ENCODE measurements around the gene SLC30A2. TPM values are rescaled to one million over a fixed set of nuclear protein-coding genes. Genes with fewer than 3 reads are reported as not detected.

Gene SLC30A2
- total RNA-seq, 1 experiment from 2014 or later, result 0.35 TPM

DNA sequence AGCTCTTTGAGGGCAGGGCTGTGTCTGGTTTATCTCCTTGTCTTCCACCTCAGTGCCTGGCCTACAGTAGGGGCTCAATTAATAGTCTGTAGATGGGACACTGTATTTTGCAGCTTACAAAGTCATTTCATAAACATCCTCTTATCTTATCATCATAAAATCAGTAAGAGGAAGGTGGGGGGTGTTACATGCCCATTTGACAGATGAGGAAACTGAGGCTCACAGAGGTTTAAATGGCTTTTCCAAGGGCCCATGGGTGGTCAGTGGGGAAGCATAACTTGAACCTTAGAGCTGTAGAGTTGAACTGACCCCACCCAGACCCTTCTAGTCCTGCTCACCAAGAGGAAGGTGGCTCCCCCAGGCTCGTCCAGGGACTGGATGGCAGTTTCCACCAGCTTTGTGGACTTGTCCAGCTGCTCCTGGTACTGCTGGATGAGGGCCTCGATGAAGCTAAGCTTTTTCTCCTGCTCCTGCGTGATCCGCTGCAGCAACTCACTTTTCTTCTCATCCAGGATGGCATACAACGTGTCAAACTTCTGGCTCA is 12.2 kb upstream of the SLC30A2 start:
- Histone ChIP-seq H3K79me2 (ENCODE audit: insufficient read depth, low read length) (no peaks in the 10 kb centered on the region), H3K4me2 (ENCODE audit: insufficient read depth, insufficient read length, low read length) (no peak overlapping the region), H2AFZ (ENCODE audit: low read length) (no peak overlapping the region), H4K20me1 (ENCODE audit: control insufficient read depth, insufficient read depth, insufficient read length) (no peaks in the 10 kb centered on the region), H4K5ac (ENCODE audit: insufficient read length, low read depth, low read length) (no peak overlapping the region), H2BK5ac (ENCODE audit: insufficient read length, low read length) (no peak overlapping the region), H3K18ac (ENCODE audit: insufficient read length, low read depth, low read length) (no peak overlapping the region), H3T11ph (ENCODE audit: low read length) (no peak overlapping the region), H2BK12ac (ENCODE audit: insufficient read length, low read depth, low read length) (no peak overlapping the region), H2AK5ac (ENCODE audit: insufficient read length, low read length) (no peak overlapping the region), H3K56ac (ENCODE audit: insufficient read length, low read depth, low read length) (no peak overlapping the region), H3K9ac (ENCODE audit: extremely low read depth, insufficient read length, low read length) (no peak overlapping the region), H3K4me1 (ENCODE audit: insufficient read depth, low read length) (no peaks in the 10 kb centered on the region), H3K79me1 (ENCODE audit: insufficient read depth, low read depth, low read length, poor library complexity, severe bottlenecking) (no peaks in the 10 kb centered on the region), H3K23me2 (ENCODE audit: insufficient read length, low read depth, low read length, poor library complexity, severe bottlenecking) (no peaks in the 10 kb centered on the region), H3K23ac (ENCODE audit: insufficient read length, low read depth, low read length) (no peak overlapping the region), H3K9me3 (ENCODE audit: control insufficient read depth, low read depth, low read length) (no peaks in the 10 kb centered on the region), H2BK15ac (ENCODE audit: low read depth, low read length) (no peak overlapping the region), H4K8ac (replicated peaks; ENCODE audit: insufficient read length, low read depth, low read length) (no peak overlapping the region), H3K4ac (ENCODE audit: low read depth, low read length) (no peak overlapping the region), H3K27me3 (ENCODE audit: insufficient read depth, low read length) (no peaks in the 10 kb centered on the region; the same call in 1 of the 2 replicates), H2BK120ac (ENCODE audit: low read depth, low read length, poor library complexity, severe bottlenecking) (no peak overlapping the region), H3K14ac (ENCODE audit: insufficient read depth, low read length) (no peak overlapping the region), H4K91ac (ENCODE audit: insufficient read length, low read depth, low read length) (no peak overlapping the region), H3K27ac (ENCODE audit: insufficient read length, low read depth, low read length) (no peak overlapping the region), H2BK20ac (ENCODE audit: low read depth, low read length, poor library complexity, severe bottlenecking) (no peak overlapping the region)
- no peaks in the 10 kb centered on the region for H3K9me3 Mint-ChIP-seq
- H3K4me3 Mint-ChIP-seq, result no peak overlapping the region
- WGBS (ENCODE audit: extremely low coverage, insufficient read length, low lambda C conversion rate), result no CpG with 5 or more reads among the region's 5 CpGs
- H3K4me1 Mint-ChIP-seq, result peaks cover 2 to 7% of the 10 kb centered on the region in 2 experiments; a peak in 2 of 4 replicates
- no peaks in the 10 kb centered on the region for H3K36me3 Mint-ChIP-seq (ENCODE audit: insufficient read depth in 1 of 3, low read depth in 3 of 3)
- TF ChIP-seq, protein P1, sequence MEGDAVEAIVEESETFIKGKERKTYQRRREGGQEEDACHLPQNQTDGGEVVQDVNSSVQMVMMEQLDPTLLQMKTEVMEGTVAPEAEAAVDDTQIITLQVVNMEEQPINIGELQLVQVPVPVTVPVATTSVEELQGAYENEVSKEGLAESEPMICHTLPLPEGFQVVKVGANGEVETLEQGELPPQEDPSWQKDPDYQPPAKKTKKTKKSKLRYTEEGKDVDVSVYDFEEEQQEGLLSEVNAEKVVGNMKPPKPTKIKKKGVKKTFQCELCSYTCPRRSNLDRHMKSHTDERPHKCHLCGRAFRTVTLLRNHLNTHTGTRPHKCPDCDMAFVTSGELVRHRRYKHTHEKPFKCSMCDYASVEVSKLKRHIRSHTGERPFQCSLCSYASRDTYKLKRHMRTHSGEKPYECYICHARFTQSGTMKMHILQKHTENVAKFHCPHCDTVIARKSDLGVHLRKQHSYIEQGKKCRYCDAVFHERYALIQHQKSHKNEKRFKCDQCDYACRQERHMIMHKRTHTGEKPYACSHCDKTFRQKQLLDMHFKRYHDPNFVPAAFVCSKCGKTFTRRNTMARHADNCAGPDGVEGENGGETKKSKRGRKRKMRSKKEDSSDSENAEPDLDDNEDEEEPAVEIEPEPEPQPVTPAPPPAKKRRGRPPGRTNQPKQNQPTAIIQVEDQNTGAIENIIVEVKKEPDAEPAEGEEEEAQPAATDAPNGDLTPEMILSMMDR (conservative IDR thresholded peaks at IDR 0.05), result no peak
- H3K27me3 Mint-ChIP-seq (ENCODE audit: low read depth), result peaks cover 66% of the 10 kb centered on the region
- no peak for DNase-seq
- H3K27ac Mint-ChIP-seq, result no peak overlapping the region
